ENCODE measurements around the gene VMAC. TPM values are rescaled to one million over a fixed set of nuclear protein-coding genes. Genes with fewer than 3 reads are reported as not detected.
A peak's percentile ranks its signal among the peaks of the same experiment; 100 is the strongest.
"Not testable (repeated sequence)": the region's sequence is repeated elsewhere in the genome, so short reads cannot be mapped to it uniquely, and the experiment has no call there.

Gene VMAC
- total RNA-seq (10 to 100 TPM in 3 of 5 donors, 1 to 10 TPM in 2; 3.6 to 60.8 (median 13.8) TPM), polyA plus RNA-seq (1 to 10 TPM; 4.3 to 5.0 (median 4.7) TPM)
- long read RNA-seq, donor 1, partial matches to known transcripts, result 0 of 2 reads
- long read RNA-seq, donor 1, other reads (novel, unspliced or antisense), result 0 of 2 reads
- long read RNA-seq, donor 2, partial matches to known transcripts, result 0 of 1 reads
- long read RNA-seq, donor 2, other reads (novel, unspliced or antisense), result 0 of 1 reads
- long read RNA-seq, donor 3, partial matches to known transcripts, result 0 of 3 reads
- long read RNA-seq, donor 3, other reads (novel, unspliced or antisense), result 0 of 3 reads
- long read RNA-seq, donor 4, result 0 reads
- long read RNA-seq, donor 5, transcript VMAC-201 (2 exons, 2,254 nt), result major isoform, 5 of 5 reads
- long read RNA-seq, donor 5, partial matches to known transcripts, result 0 of 5 reads
- long read RNA-seq, donor 5, other reads (novel, unspliced or antisense), result 0 of 5 reads
- long read RNA-seq, donor 6, partial matches to known transcripts, result 0 of 4 reads
- long read RNA-seq, donor 6, other reads (novel, unspliced or antisense), result 0 of 4 reads
- long read RNA-seq, donor 7, partial matches to known transcripts, result 0 of 2 reads
- long read RNA-seq, donor 7, other reads (novel, unspliced or antisense), result 0 of 2 reads
- long read RNA-seq, donor 8, transcript VMAC-201 (2 exons, 2,254 nt), result major isoform, 7 of 7 reads
- long read RNA-seq, donor 8, partial matches to known transcripts, result 0 of 7 reads
- long read RNA-seq, donor 8, other reads (novel, unspliced or antisense), result 0 of 7 reads
- long read RNA-seq, donor 9, partial matches to known transcripts, result 0 of 2 reads
- long read RNA-seq, donor 9, other reads (novel, unspliced or antisense), result 0 of 2 reads
- long read RNA-seq, donor 10, partial matches to known transcripts, result 0 of 1 reads
- long read RNA-seq, donor 10, other reads (novel, unspliced or antisense), result 0 of 1 reads

DNA sequence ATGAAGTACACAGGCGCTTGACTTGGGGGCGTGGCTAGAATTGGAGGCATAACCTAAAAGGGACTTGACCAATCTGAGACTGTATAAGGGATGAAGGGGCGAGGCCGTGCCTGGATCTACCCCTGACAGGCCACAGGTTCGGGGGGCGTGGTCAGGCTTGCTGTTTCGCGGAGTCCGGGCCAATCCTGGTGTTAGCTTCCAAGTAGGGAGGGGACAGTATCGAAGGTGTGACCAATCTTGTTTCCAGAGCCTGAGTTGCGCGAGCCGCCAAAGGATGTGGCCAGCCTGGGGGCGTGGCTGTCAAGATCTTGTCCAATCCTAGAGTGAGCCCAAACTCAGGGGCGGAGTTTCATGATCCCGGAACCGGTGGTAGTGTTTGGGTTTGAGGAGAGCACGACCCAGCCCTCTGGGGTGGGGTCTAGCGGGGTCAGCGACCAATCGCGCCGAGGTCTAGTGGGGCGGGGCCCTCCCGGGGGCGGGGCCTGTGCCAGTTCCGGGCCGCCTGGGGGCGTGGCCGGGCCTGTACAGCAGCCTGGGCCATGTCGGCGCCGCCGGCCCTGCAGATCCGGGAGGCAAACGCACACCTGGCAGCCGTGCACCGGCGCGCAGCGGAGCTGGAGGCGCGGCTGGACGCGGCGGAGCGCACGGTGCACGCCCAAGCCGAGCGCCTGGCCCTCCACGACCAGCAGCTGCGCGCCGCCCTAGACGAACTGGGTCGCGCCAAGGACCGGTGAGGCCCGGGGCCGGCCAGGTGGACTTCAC, at the start of gene VMAC:
Gene VMAC (plus strand): TSS at position 521 of the 762 bp plus-strand sequence. CDS start 19 bp downstream, at position 540.
- peak within 1 kb of the TSS; percentile 75 to 98 (median 90) for H3K4me3 ChIP-seq
- intact Hi-C loops (cut with DNase I; ENCODE audit: low total_unique reads), result no loop called here
- peak within 1 kb of the TSS; percentile 91 to 95 (median 93) for H3K27ac ChIP-seq
- no peaks in the 10 kb centered on the region for H3K27me3 ChIP-seq
- 0 to 1% (median 1%) methylated on average over 29 to 61 of the region's 61 CpGs for WGBS, 5 donors
- no peaks in the 10 kb centered on the region for H3K9me3 ChIP-seq
- DNase-seq, result peak; percentile 100
- peak; percentile 14 to 80 (median 78) for TF ChIP-seq POLR2AphosphoS5 (IDR thresholded peaks at IDR 0.05)
- TF ChIP-seq, protein P1, sequence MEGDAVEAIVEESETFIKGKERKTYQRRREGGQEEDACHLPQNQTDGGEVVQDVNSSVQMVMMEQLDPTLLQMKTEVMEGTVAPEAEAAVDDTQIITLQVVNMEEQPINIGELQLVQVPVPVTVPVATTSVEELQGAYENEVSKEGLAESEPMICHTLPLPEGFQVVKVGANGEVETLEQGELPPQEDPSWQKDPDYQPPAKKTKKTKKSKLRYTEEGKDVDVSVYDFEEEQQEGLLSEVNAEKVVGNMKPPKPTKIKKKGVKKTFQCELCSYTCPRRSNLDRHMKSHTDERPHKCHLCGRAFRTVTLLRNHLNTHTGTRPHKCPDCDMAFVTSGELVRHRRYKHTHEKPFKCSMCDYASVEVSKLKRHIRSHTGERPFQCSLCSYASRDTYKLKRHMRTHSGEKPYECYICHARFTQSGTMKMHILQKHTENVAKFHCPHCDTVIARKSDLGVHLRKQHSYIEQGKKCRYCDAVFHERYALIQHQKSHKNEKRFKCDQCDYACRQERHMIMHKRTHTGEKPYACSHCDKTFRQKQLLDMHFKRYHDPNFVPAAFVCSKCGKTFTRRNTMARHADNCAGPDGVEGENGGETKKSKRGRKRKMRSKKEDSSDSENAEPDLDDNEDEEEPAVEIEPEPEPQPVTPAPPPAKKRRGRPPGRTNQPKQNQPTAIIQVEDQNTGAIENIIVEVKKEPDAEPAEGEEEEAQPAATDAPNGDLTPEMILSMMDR (IDR thresholded peaks at IDR 0.05), result no peak
- H3K4me1 ChIP-seq, result peaks cover 24 to 72% (median 52%) of the 10 kb centered on the region in 4 donors
- H3K36me3 ChIP-seq, result peaks cover 9 to 28% (median 22%) of the 10 kb centered on the region in 4 donors

DNA sequence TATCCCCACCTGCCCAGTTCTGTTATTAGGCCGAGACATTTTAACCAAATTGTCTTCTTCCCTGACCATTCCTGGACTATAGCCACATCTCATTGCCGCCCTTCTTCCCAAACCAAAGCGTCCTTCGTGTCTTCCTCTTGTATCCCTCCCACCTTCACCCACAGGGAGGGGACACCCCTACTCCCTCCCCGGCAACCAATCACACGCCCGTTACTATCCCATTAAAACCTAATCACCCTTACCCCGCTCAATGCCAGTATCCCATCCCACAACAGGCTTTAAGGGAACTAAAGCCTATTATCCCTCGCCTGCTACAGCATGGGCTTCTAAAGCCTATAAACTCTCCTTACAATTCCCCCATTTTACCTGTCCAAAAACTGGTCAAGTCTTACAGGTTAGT, 49.5 kb upstream of the VMAC start:
- DNase-seq; H3K27me3 ChIP-seq; H3K36me3 ChIP-seq; intact Hi-C loops (cut with DNase I; ENCODE audit: low total_unique reads); H3K4me3 ChIP-seq; H3K27ac ChIP-seq; H3K9me3 ChIP-seq: not testable (repeated sequence)
- WGBS, 5 donors, result 79 to 89% (median 87%) methylated on average over 9 of the region's 9 CpGs
- H3K4me1 ChIP-seq, result peaks cover 6 to 15% (median 11%) of the 10 kb centered on the region in 4 donors

DNA sequence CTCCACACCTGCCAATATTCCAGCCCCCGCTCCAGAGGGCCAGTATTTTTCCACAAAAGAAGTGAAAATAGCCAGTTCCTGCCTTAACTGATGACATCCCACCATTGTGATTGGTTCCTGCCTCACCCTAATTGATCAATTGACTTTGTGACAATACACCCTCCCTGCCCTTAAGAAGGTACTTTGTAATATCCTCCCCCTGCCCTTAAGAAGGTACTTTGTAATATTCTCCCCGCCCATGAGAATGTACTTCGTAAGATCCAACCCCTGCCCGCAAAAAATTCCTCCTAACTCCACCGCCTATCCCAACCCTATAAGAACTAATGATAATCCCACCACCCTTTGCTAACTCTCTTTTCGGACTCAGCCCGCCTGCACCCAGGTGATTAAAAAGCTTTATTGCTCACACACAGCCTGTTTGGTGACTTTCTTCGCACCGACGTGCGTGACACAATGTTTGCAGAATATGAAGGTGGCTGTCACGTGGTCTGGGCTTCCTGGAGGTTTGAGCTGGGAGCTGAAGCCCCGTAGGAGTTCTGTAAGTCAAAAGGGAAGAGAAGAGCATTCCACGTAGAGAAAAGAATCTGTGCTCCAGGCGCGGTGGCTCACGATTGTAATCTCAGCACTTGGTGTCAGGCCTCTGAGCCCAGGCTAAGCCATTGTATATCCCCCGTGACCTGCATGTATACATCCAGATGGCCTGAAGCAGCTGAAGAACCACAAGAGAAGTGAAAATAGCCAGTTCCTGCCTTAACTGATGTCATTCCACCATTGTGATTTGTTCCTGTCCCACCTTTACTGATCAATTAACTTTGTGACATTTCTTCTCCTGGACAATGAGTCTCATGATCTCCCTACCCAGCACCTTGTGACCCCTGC, 47.2 kb upstream of the VMAC start:
- no peaks in the 10 kb centered on the region for H3K36me3 ChIP-seq
- no peaks in the 10 kb centered on the region for H3K9me3 ChIP-seq
- TF ChIP-seq POLR2AphosphoS5 (IDR thresholded peaks at IDR 0.05) (no peak), POLR2A (IDR thresholded peaks at IDR 0.05) (no peak), EP300 (IDR thresholded peaks at IDR 0.05) (no peak)
- TF ChIP-seq, protein P1 (IDR thresholded peaks at IDR 0.05), result no peak
- H3K27me3 ChIP-seq, result no peaks in the 10 kb centered on the region
- DNase-seq, result peak in 1 of 2 donors; percentile 45
- 80 to 84% (median 82%) methylated on average over 18 of the region's 18 CpGs for WGBS, 5 donors
- no peak overlapping the region for H3K27ac ChIP-seq
- intact Hi-C loops (cut with DNase I; ENCODE audit: low total_unique reads), result no loop called here
- no peak overlapping the region for H3K4me3 ChIP-seq
- no peaks in the 10 kb centered on the region for H3K4me1 ChIP-seq

- 56 to 73% (median 67%) methylated on average over 3 to 11 of the region's 11 CpGs for WGBS, 5 donors
- H3K36me3 ChIP-seq, result no peaks in the 10 kb centered on the region
- H3K9me3 ChIP-seq, result no peaks in the 10 kb centered on the region
- no peak for DNase-seq
- no peak overlapping the region for H3K27ac ChIP-seq
- intact Hi-C loops (cut with DNase I; ENCODE audit: low total_unique reads), result loop anchor here (10.0 kb wide), 1 partner anchor 462 kb away; no protein-coding TSS in a partner anchor
- H3K4me3 ChIP-seq, result no peak overlapping the region
- H3K4me1 ChIP-seq, result no peaks in the 10 kb centered on the region
- H3K27me3 ChIP-seq, result peaks cover 0 to 11% (median 0%) of the 10 kb centered on the region in 3 donors
- TF ChIP-seq POLR2A (IDR thresholded peaks at IDR 0.05), result no peak
- TF ChIP-seq POLR2AphosphoS5 (IDR thresholded peaks at IDR 0.05), result no peak
- TF ChIP-seq, protein P1 (IDR thresholded peaks at IDR 0.05), result no peak
- no peak for TF ChIP-seq EP300 (IDR thresholded peaks at IDR 0.05)
Measured at GRCh38 chr19:5863030-5863665, 41.5 kb upstream of the VMAC start.

All from stomach (tissue), 19 donors.